Loucy (cell line): ENCODE measurements around the gene SLC27A3.

Source experiments
- CTCF ChIP-seq: fragments of 200-600 bp; sonication (generic); conservative IDR thresholded peaks from 2 replicates; pipeline ENCODE4 v1.5.1; 2014; ENCODE audit warnings: mild to moderate bottlenecking, antibody characterized with exemption, low read length
- EZH2phosphoT487 ChIP-seq: fragments of 200-600 bp; IDR thresholded peaks from 2 replicates; pipeline ENCODE4 v1.6.1; 2018; ENCODE audit warnings: antibody characterized with exemption, mild to moderate bottlenecking, moderate library complexity, borderline replicate concordance

GRCh38 chr1:153773096-153773921 is 1.9 kb upstream of the SLC27A3 start:
- no peak for TF ChIP-seq CTCF
- TF ChIP-seq EZH2phosphoT487, result no peak
